HCT116 (cell line): ENCODE results near the gene PTGIS. TPM values are rescaled to one million over a fixed set of nuclear protein-coding genes. Genes with fewer than 3 reads are reported as not detected.

Experiments
- ATAC-seq: fragments of 200-7000 bp; cut with Tn5 transposase; 2 replicates; pipeline ENCODE4 v1.9.1; 2020; ENCODE audit warnings: mild to moderate bottlenecking, moderate library complexity
- BruUV-seq: library from RNA; stranded (reverse); fragments of 400-500 nt; replicated peaks from 2 replicates; lab custom pipeline; 2021; lab: Mats Ljungman, UMichigan
- CTCF ChIA-PET: fragments of 300-600 bp; sonication (Branson Sonifier 250); formaldehyde crosslinking; loops from one replicate; lab custom pipeline; 2021; ENCODE audit warnings: antibody characterized with exemption; lab: Charles Lee
- POLR2A ChIA-PET: fragments of 300-600, 350-600 bp; sonication (Branson Sonifier 250); formaldehyde crosslinking; loops from one replicate; lab custom pipeline; 2021; ENCODE audit warnings: antibody characterized with exemption; lab: Charles Lee
- RAD21 ChIA-PET, 2 experiments: fragments of 300-600 bp; sonication (Branson Sonifier 250); formaldehyde crosslinking; loops; one replicate each; lab custom pipeline; 2023; ENCODE audit warnings: low total read pairs in 2 of 2; ENCODE audit not compliant: uncharacterized antibody in 2 of 2, unreplicated experiment in 2 of 2, low non-redundant PET in 1 of 2; lab: Charles Lee
- DNase-seq: peaks from one replicate; pipeline ENCODE4 v3.0.0-alpha.2; 2010; ENCODE audit warnings: low read depth, low spot score
- H2AFZ ChIP-seq: fragments of 200-600 bp; shearing (Covaris generic), sonication (generic); 2 replicates; pipeline ENCODE4 v1.6.1; 2017; ENCODE audit warnings: low read depth, mixed run types, mixed read lengths, antibody characterized with exemption, low read length; ENCODE audit not compliant: poor library complexity, severe bottlenecking
- H3K27ac ChIP-seq: 2 replicates; pipeline ENCODE4 v1.5.1; 2012; ENCODE audit warnings: low read depth, low read length
- H3K27me3 ChIP-seq: fragments of 200-600 bp; sonication (generic); 2 replicates; pipeline ENCODE4 v1.6.1; 2016; ENCODE audit warnings: mixed run types, low read length, mixed read lengths; ENCODE audit not compliant: insufficient read depth
- H3K36me3 ChIP-seq, 2 experiments: fragments of 200-500 bp in 1 of 2; fragments of 200-600 bp in 1 of 2; sonication (Bioruptor generic) in 1 of 2; sonication (generic) in 1 of 2; 2 replicates each; pipeline versions ENCODE4 v1.5.1 to v1.6.1; 2014 to 2016; ENCODE audit warnings: low read length in 2 of 2, inconsistent platforms in 1 of 2, mixed read lengths in 1 of 2, mixed run types in 1 of 2; ENCODE audit not compliant: insufficient read depth in 2 of 2, control insufficient read depth in 1 of 2
- H3K4me1 ChIP-seq, 2 experiments: fragments of 200-600 bp in 1 of 2; sonication (generic) in 1 of 2; 2 replicates each; pipeline versions ENCODE4 v1.5.1 to v1.6.1; 2012 to 2017; ENCODE audit warnings: low read length in 2 of 2, inconsistent platforms in 1 of 2, mild to moderate bottlenecking in 1 of 2, mixed read lengths in 1 of 2, mixed run types in 1 of 2, moderate library complexity in 1 of 2; ENCODE audit not compliant: insufficient read depth in 2 of 2, control insufficient read depth in 1 of 2
- H3K4me2 ChIP-seq: fragments of 200-600 bp; sonication (generic); 2 replicates; pipeline ENCODE4 v1.6.1; 2017; ENCODE audit warnings: mixed run types, low read length, mixed read lengths
- H3K4me3 ChIP-seq, 2 experiments: fragments of 200-600 bp in 1 of 2; sonication (generic) in 1 of 2; replicated peaks in 1 of 2; 2 replicates each; pipeline ENCODE4 v1.5.1; 2011 to 2016; ENCODE audit warnings: low read length in 2 of 2, control low read depth in 1 of 2, low read depth in 1 of 2, mild to moderate bottlenecking in 1 of 2, mixed read lengths in 1 of 2, mixed run types in 1 of 2
- H3K79me2 ChIP-seq: fragments of 200-600 bp; sonication (generic); 2 replicates; pipeline ENCODE4 v1.6.1; 2017; ENCODE audit warnings: mild to moderate bottlenecking, mixed run types, low read length, moderate library complexity, mixed read lengths; ENCODE audit not compliant: insufficient read depth
- H3K9ac ChIP-seq: fragments of 200-600 bp; sonication (generic); 2 replicates; pipeline ENCODE4 v1.6.1; 2016; ENCODE audit warnings: low read length, mixed read lengths
- H3K9me2 ChIP-seq: fragments of 200-600 bp; sonication (generic), shearing (Covaris generic); 2 replicates; pipeline ENCODE4 v1.6.1; 2017; ENCODE audit warnings: mixed run types, mild to moderate bottlenecking, moderate library complexity; ENCODE audit not compliant: insufficient read depth
- H3K9me3 ChIP-seq, 2 experiments: fragments of 200-500 bp in 1 of 2; fragments of 200-600 bp in 1 of 2; sonication (Bioruptor generic) in 1 of 2; sonication (generic) in 1 of 2; 2 replicates each; pipeline ENCODE4 v1.6.1; 2014 to 2017; ENCODE audit warnings: low read length in 2 of 2, mixed read lengths in 2 of 2, inconsistent platforms in 1 of 2, low read depth in 1 of 2, mild to moderate bottlenecking in 1 of 2, mixed run types in 1 of 2, moderate library complexity in 1 of 2; ENCODE audit not compliant: control insufficient read depth in 1 of 2, insufficient read depth in 1 of 2
- H4K20me1 ChIP-seq: fragments of 200-600 bp; sonication (generic), shearing (Covaris generic); 2 replicates; pipeline ENCODE4 v1.6.1; 2017; ENCODE audit warnings: mixed run types, mild to moderate bottlenecking, moderate library complexity; ENCODE audit not compliant: insufficient read depth
- CBX3 ChIP-seq: IDR thresholded peaks from 2 replicates; pipeline ENCODE4 v1.6.1; 2012; ENCODE audit warnings: low read depth
- ELF1 ChIP-seq: IDR thresholded peaks from 2 replicates; pipeline ENCODE4 v1.6.1; 2012; ENCODE audit warnings: low read depth, borderline replicate concordance
- EZH2 ChIP-seq: fragments of 200-600 bp; sonication (generic); IDR thresholded peaks from 2 replicates; pipeline ENCODE4 v1.6.1; 2017; ENCODE audit warnings: antibody characterized with exemption, mixed run types
- JUND ChIP-seq: IDR thresholded peaks from 2 replicates; pipeline ENCODE4 v1.6.1; 2012
- SIN3A ChIP-seq: IDR thresholded peaks from 2 replicates; pipeline ENCODE4 v1.6.1; 2012; ENCODE audit warnings: low read depth
- SRF ChIP-seq: IDR thresholded peaks from 2 replicates; pipeline ENCODE4 v1.6.1; 2012; ENCODE audit warnings: low read depth
- intact Hi-C: fragments of 100-400 bp; cut with micrococcal nuclease; formaldehyde crosslinking; loops from 2 replicates; pipeline ENCODE4 v1.10.0; 2022
- total RNA-seq: library from RNA; stranded (reverse); gene quantifications from one replicate; pipeline ENCODE4 v1.2.1, GENCODE V29; 2021; ENCODE audit not compliant: unreplicated experiment
- TF ChIP-seq, protein P1 (sequence below): IDR thresholded peaks from 2 replicates; pipeline ENCODE4 v1.6.1; 2011; ENCODE audit warnings: mild to moderate bottlenecking, low read length, moderate library complexity; ENCODE audit not compliant: insufficient replicate concordance; ENCODE audit errors: extremely low read depth

Gene PTGIS
- total RNA-seq, 1 experiment from 2014 or later: 0.25 TPM

DNA sequence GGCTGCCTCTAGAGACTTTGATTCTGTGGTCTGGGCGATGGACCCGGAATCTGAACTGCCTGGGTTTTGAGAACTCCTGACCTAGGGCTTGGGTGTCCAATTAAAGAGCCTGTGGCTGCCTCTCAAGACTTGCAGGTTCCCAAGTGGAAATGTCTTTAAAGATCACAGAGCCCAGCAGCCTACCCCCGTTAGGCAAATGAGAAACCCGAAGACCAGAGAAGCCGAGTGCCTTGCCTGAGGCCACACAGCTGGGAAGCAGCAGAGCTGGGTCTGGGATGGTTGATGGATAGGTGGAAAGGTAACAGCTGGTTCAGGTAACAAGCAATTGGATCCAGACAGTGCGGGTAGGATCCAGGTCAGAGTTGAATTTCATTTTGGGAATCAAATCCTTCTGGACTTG, 111.3 kb downstream of the PTGIS start:
- Histone ChIP-seq H3K4me3 (no peak overlapping the region), H3K79me2 (no peaks in the 10 kb centered on the region), H3K9me2 (no peaks in the 10 kb centered on the region), H3K27me3 (0 out of 2 replicates have a peak, but pooled peaks cover 10% of the 10 kb centered on the region), H3K9ac (no peak overlapping the region), H3K4me2 (no peak overlapping the region), H4K20me1 (no peaks in the 10 kb centered on the region), H3K4me1 (peaks cover 0 to 5% of the 10 kb centered on the region in 2 experiments; a peak in 2 of 4 replicates), H3K9me3 (no peaks in the 10 kb centered on the region), H3K27ac (no peak overlapping the region), H3K36me3 (no peaks in the 10 kb centered on the region), H2AFZ (no peak overlapping the region)
- ATAC-seq: no peak
- intact Hi-C loops: no loop called here
- RAD21 ChIA-PET: no interaction called here
- POLR2A ChIA-PET: no interaction called here
- TF ChIP-seq CBX3 (no peak), EZH2 (no peak), SIN3A (no peak), JUND (no peak)
- CTCF ChIA-PET: no interaction called here
- no peak for DNase-seq
- no TSS peak for BruUV-seq

DNA sequence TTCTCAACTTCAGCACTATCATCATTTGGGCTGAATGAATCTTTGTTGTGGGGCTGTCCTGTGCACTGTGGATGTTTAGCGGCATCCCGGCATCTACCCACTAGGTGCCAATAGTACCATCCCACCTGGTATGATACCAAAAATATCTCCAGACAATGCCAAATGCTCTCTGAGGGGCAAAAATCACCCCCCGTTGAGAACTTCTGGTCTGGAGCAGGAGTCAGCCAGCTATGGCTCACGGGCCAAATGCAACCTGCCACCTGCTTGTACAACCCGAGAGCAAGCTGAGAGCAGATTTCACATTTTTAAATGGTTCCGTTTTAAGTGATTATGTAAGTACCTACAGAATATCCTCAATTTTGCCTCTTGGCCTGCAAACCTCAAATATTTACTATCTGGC, 112.2 kb downstream of the PTGIS start:
- BruUV-seq: no TSS peak
- CTCF ChIA-PET: no interaction called here

More for the DNA sequence above, 112.2 kb downstream of the PTGIS start:
- no peak overlapping the region for H3K27ac ChIP-seq
- intact Hi-C loops: no loop called here
- no peaks in the 10 kb centered on the region for H3K9me2 ChIP-seq
- no peak for TF ChIP-seq SRF
- TF ChIP-seq, protein P1, sequence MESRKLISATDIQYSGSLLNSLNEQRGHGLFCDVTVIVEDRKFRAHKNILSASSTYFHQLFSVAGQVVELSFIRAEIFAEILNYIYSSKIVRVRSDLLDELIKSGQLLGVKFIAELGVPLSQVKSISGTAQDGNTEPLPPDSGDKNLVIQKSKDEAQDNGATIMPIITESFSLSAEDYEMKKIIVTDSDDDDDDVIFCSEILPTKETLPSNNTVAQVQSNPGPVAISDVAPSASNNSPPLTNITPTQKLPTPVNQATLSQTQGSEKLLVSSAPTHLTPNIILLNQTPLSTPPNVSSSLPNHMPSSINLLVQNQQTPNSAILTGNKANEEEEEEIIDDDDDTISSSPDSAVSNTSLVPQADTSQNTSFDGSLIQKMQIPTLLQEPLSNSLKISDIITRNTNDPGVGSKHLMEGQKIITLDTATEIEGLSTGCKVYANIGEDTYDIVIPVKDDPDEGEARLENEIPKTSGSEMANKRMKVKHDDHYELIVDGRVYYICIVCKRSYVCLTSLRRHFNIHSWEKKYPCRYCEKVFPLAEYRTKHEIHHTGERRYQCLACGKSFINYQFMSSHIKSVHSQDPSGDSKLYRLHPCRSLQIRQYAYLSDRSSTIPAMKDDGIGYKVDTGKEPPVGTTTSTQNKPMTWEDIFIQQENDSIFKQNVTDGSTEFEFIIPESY: no peak
- TF ChIP-seq ELF1: no peak
- H3K9me3 ChIP-seq: no peaks in the 10 kb centered on the region
- H3K4me2 ChIP-seq: no peak overlapping the region
- H3K36me3 ChIP-seq: no peaks in the 10 kb centered on the region
- H3K79me2 ChIP-seq: no peaks in the 10 kb centered on the region
- H3K4me1 ChIP-seq: peaks cover 0 to 6% of the 10 kb centered on the region in 2 experiments; a peak in 2 of 4 replicates
- no peak overlapping the region for H3K9ac ChIP-seq
- ATAC-seq (no peak), DNase-seq (no peak)
- no peak overlapping the region for H2AFZ ChIP-seq
- ChIA-PET POLR2A (interaction anchor here (0.7 kb wide), 1 partner anchor 14 kb away, joined by 3 read pairs; no protein-coding TSS in a partner anchor), RAD21 (no interaction called here)
- H3K27me3 ChIP-seq: 0 out of 2 replicates have a peak, but pooled peaks cover 10% of the 10 kb centered on the region
- H3K4me3 ChIP-seq: no peak overlapping the region
- no peaks in the 10 kb centered on the region for H4K20me1 ChIP-seq

Other genes starting within 250 kb of the PTGIS start
- gene KCNB1, start 85.5 kb downstream of the PTGIS start, total RNA-seq: 0.79 TPM
- gene B4GALT5, start 145.7 kb upstream of the PTGIS start, total RNA-seq: 92.5 TPM
- gene SLC9A8, start 244.7 kb upstream of the PTGIS start, total RNA-seq: 6.7 TPM